Activated naive CD4-positive, alpha-beta T cell treated with anti-CD3 and anti-CD28 coated beads for 36 hours (primary cell): ENCODE measurements around the gene S100A6. TPM values are rescaled to one million over a fixed set of nuclear protein-coding genes. Genes with fewer than 3 reads are reported as not detected.
"Not testable (repeated sequence)": the region's sequence is repeated elsewhere in the genome, so short reads cannot be mapped to it uniquely, and the experiment has no call there.

Source experiments
- CTCF ChIA-PET: fragments of 350-600 bp; sonication (Branson Sonifier 250); formaldehyde crosslinking; loops from one replicate; lab custom pipeline; 2021; ENCODE audit warnings: antibody characterized with exemption; lab: Charles Lee
- DNase-seq: peaks from one replicate; pipeline ENCODE4 v3.0.0-alpha.2; 2020
- H3K27ac Mint-ChIP-seq: one replicate; pipeline ENCODE4 v1.8.0; 2021; ENCODE audit warnings: mild to moderate bottlenecking, mixed read lengths
- H3K27me3 Mint-ChIP-seq: one replicate; pipeline ENCODE4 v1.8.0; 2021; ENCODE audit warnings: low read depth, mixed read lengths
- H3K36me3 Mint-ChIP-seq: one replicate; pipeline ENCODE4 v1.8.0; 2021; ENCODE audit warnings: low read depth, mixed read lengths
- H3K4me1 Mint-ChIP-seq: one replicate; pipeline ENCODE4 v1.8.0; 2021; ENCODE audit warnings: low read depth, mixed read lengths
- H3K4me3 Mint-ChIP-seq: one replicate; pipeline ENCODE4 v1.8.0; 2021; ENCODE audit warnings: mild to moderate bottlenecking, moderate library complexity, mixed read lengths
- H3K9me3 Mint-ChIP-seq: one replicate; pipeline ENCODE4 v1.8.0; 2021; ENCODE audit warnings: mixed read lengths
- intact Hi-C: fragments of 100-400 bp; cut with micrococcal nuclease; formaldehyde crosslinking; loops from one replicate; pipeline ENCODE4 v1.15.1; 2023
- total RNA-seq, 2 experiments: library from RNA; stranded (reverse); gene quantifications; one replicate each; pipeline ENCODE4 v1.2.3, GENCODE V29; 2021

Gene S100A6
- total RNA-seq, 2 experiments from 2014 or later = 200 to 204 TPM

GRCh38 chr1:153520818-153521476 is 14.8 kb downstream of the S100A6 start:
- H3K9me3 Mint-ChIP-seq = no peaks in the 10 kb centered on the region
- H3K4me1 Mint-ChIP-seq = peaks cover 2% of the 10 kb centered on the region
- H3K4me3 Mint-ChIP-seq = no peak overlapping the region
- DNase-seq = no peak
- CTCF ChIA-PET = interaction anchor here (1.2 to 5.1 kb wide), 5 partner anchors 11 to 56 kb away, joined by 3 to 30 read pairs (median 10); no protein-coding TSS in a partner anchor
- H3K27me3 Mint-ChIP-seq = no peaks in the 10 kb centered on the region
- H3K27ac Mint-ChIP-seq = no peak overlapping the region
- intact Hi-C loops = no loop called here
- H3K36me3 Mint-ChIP-seq = no peaks in the 10 kb centered on the region

GRCh38 chr1:153520137-153520691 is 15.6 kb downstream of the S100A6 start:
- H3K27me3 Mint-ChIP-seq, intact Hi-C loops: not testable (repeated sequence)

GRCh38 chr1:153519242-153519641 is 16.5 kb downstream of the S100A6 start:
- CTCF ChIA-PET = interaction anchor here (2.5 to 2.9 kb wide), 2 partner anchors 9 to 49 kb away, joined by 10 to 15 read pairs; no protein-coding TSS in a partner anchor
- Mint-ChIP-seq H3K36me3 (no peaks in the 10 kb centered on the region), H3K27me3 (no peaks in the 10 kb centered on the region), H3K4me1 (peaks cover 2% of the 10 kb centered on the region), H3K4me3 (no peak overlapping the region), H3K9me3 (no peaks in the 10 kb centered on the region), H3K27ac (no peak overlapping the region)
- no peak for DNase-seq
- intact Hi-C loops = no loop called here

More at GRCh38 chr1:153520137-153520691, 15.6 kb downstream of the S100A6 start:
- not testable (repeated sequence) for H3K4me3 Mint-ChIP-seq, DNase-seq, H3K27ac Mint-ChIP-seq, H3K4me1 Mint-ChIP-seq, H3K9me3 Mint-ChIP-seq, H3K36me3 Mint-ChIP-seq
- CTCF ChIA-PET = interaction anchor here (1.2 to 5.1 kb wide), 5 partner anchors 10 to 57 kb away, joined by 3 to 30 read pairs (median 10); no protein-coding TSS in a partner anchor

GRCh38 chr1:153515504-153516394 is 20.0 kb downstream of the S100A6 start:
- Mint-ChIP-seq H3K4me1 (peaks cover 8% of the 10 kb centered on the region), H3K36me3 (no peaks in the 10 kb centered on the region), H3K4me3 (no peak overlapping the region), H3K9me3 (no peaks in the 10 kb centered on the region), H3K27ac (no peak overlapping the region), H3K27me3 (no peaks in the 10 kb centered on the region)
- CTCF ChIA-PET = interaction anchor here (1.1 to 3.4 kb wide), 5 partner anchors 17 to 99 kb away, joined by 3 to 16 read pairs (median 3); no protein-coding TSS in a partner anchor
- DNase-seq = no peak
- intact Hi-C loops = no loop called here

- DNase-seq = no peak
- no peak overlapping the region for H3K27ac Mint-ChIP-seq
- no peaks in the 10 kb centered on the region for H3K36me3 Mint-ChIP-seq
- H3K9me3 Mint-ChIP-seq = no peaks in the 10 kb centered on the region
- no peak overlapping the region for H3K4me3 Mint-ChIP-seq
- CTCF ChIA-PET = interaction anchor here (0.7 to 1.3 kb wide), 3 partner anchors 19 to 54 kb away, joined by 3 to 6 read pairs (median 3); no protein-coding TSS in a partner anchor
- peaks cover 8% of the 10 kb centered on the region for H3K4me1 Mint-ChIP-seq
- intact Hi-C loops = no loop called here
- H3K27me3 Mint-ChIP-seq = no peaks in the 10 kb centered on the region
These were observed 22.1 kb downstream of the S100A6 start for GRCh38 chr1:153513666-153514065.

GRCh38 chr1:153513023-153513422 is 22.8 kb downstream of the S100A6 start:
- Mint-ChIP-seq H3K4me1 (peaks cover 8% of the 10 kb centered on the region), H3K36me3 (no peaks in the 10 kb centered on the region), H3K27ac (no peak overlapping the region), H3K4me3 (no peak overlapping the region), H3K9me3 (no peaks in the 10 kb centered on the region), H3K27me3 (no peaks in the 10 kb centered on the region)
- no peak for DNase-seq
- CTCF ChIA-PET = interaction anchor here (0.7 to 7.2 kb wide), 3 partner anchors 19 to 58 kb away, joined by 3 to 153 read pairs (median 3); no protein-coding TSS in a partner anchor
- intact Hi-C loops = no loop called here

GRCh38 chr1:153510984-153511410 is 24.8 kb downstream of the S100A6 start:
- peaks cover 8% of the 10 kb centered on the region for H3K4me1 Mint-ChIP-seq
- DNase-seq = peak; percentile 90
- no peaks in the 10 kb centered on the region for H3K9me3 Mint-ChIP-seq
- intact Hi-C loops = loop anchor here (1.0 to 2.0 kb wide), 8 partner anchors 21 to 475 kb away; partner anchors contain the start of genes CHTOP, DENND4B, ILF2 and RAB13
- H3K36me3 Mint-ChIP-seq = no peaks in the 10 kb centered on the region
- no peaks in the 10 kb centered on the region for H3K27me3 Mint-ChIP-seq
- H3K4me3 Mint-ChIP-seq = no peak overlapping the region
- H3K27ac Mint-ChIP-seq = peak overlapping the region; percentile 36
- CTCF ChIA-PET = interaction anchor here (0.6 to 7.2 kb wide), 49 partner anchors 9 to 1337 kb away, joined by 3 to 153 read pairs (median 4); partner anchors contain the start of genes CHTOP, ILF2, JTB and RAB13

GRCh38 chr1:153509729-153510354 is 25.9 kb downstream of the S100A6 start:
- CTCF ChIA-PET = interaction anchor here (0.6 to 7.2 kb wide), 23 partner anchors 8 to 468 kb away, joined by 3 to 153 read pairs (median 4); partner anchors contain the start of genes CHTOP, JTB, S100A14 and S100A2
- H3K9me3 Mint-ChIP-seq = no peaks in the 10 kb centered on the region
- peaks cover 8% of the 10 kb centered on the region for H3K4me1 Mint-ChIP-seq
- no peaks in the 10 kb centered on the region for H3K27me3 Mint-ChIP-seq
- DNase-seq = peak; percentile 85
- no peak overlapping the region for H3K27ac Mint-ChIP-seq
- no peaks in the 10 kb centered on the region for H3K36me3 Mint-ChIP-seq
- H3K4me3 Mint-ChIP-seq = no peak overlapping the region
- intact Hi-C loops = loop anchor here (1.0 to 2.0 kb wide), 3 partner anchors 125 to 480 kb away; partner anchors contain the start of genes CHTOP, ILF2 and RPS27

GRCh38 chr1:153509036-153509435 is 26.8 kb downstream of the S100A6 start:
- no peaks in the 10 kb centered on the region for H3K27me3 Mint-ChIP-seq
- H3K27ac Mint-ChIP-seq = no peak overlapping the region
- CTCF ChIA-PET = interaction anchor here (0.7 to 7.2 kb wide), 12 partner anchors 9 to 240 kb away, joined by 3 to 153 read pairs (median 4); partner anchors contain the start of genes S100A14 and S100A6
- intact Hi-C loops = loop anchor here (1.0 kb wide), 1 partner anchor 481 kb away; the partner anchor contains the start of gene RPS27
- H3K36me3 Mint-ChIP-seq = no peaks in the 10 kb centered on the region
- no peak overlapping the region for H3K4me3 Mint-ChIP-seq
- H3K9me3 Mint-ChIP-seq = no peaks in the 10 kb centered on the region
- peaks cover 8% of the 10 kb centered on the region for H3K4me1 Mint-ChIP-seq
- no peak for DNase-seq

GRCh38 chr1:153507926-153508583 is 27.7 kb downstream of the S100A6 start:
- CTCF ChIA-PET = interaction anchor here (0.6 to 7.2 kb wide), 7 partner anchors 12 to 239 kb away, joined by 3 to 153 read pairs (median 5); partner anchors contain the start of genes S100A4 and S100A6
- Mint-ChIP-seq H3K4me1 (peaks cover 8% of the 10 kb centered on the region), H3K27me3 (no peaks in the 10 kb centered on the region), H3K27ac (no peak overlapping the region), H3K36me3 (no peaks in the 10 kb centered on the region), H3K9me3 (no peaks in the 10 kb centered on the region), H3K4me3 (no peak overlapping the region)
- no peak for DNase-seq
- intact Hi-C loops = no loop called here
